Measurements from ENCODE around the gene STAG1. TPM values are rescaled to one million over a fixed set of nuclear protein-coding genes. Genes with fewer than 3 reads are reported as not detected.

Gene STAG1
- total and polyA plus RNA-seq, 2 of the 13 experiments (the other 11 are each of a cell fraction or from before 2014, with no cell fraction given), result 6.2 to 25.9 TPM

- Histone ChIP-seq H3K9me3 (ENCODE audit: low read length) (peaks cover 18% of the 10 kb centered on the region), H3K27ac (ENCODE audit: extremely low read length, insufficient read depth, low read length) (no peak overlapping the region), H4K20me1 (ENCODE audit: insufficient read depth, low read length) (no peaks in the 10 kb centered on the region), H3K36me3 (replicated peaks in 1 of 2; ENCODE audit: control insufficient read depth in 1 of 2, insufficient read depth in 2 of 2, low read length in 2 of 2) (no peaks in the 10 kb centered on the region), H3K27me3 (ENCODE audit: control insufficient read depth in 1 of 2, insufficient read depth in 2 of 2, low read length in 2 of 2) (no peaks in the 10 kb centered on the region), H2AFZ (ENCODE audit: low read length) (no peak overlapping the region), H3K4me2 (ENCODE audit: low read depth, low read length) (no peak overlapping the region), H3K4me1 (ENCODE audit: insufficient read depth, low read length) (no peaks in the 10 kb centered on the region; the same call in 1 of the 2 replicates), H3K4me3 (replicated peaks in 1 of 3; ENCODE audit: insufficient read depth in 1 of 3, low read depth in 2 of 3, low read length in 3 of 3) (no peak overlapping the region), H3K9ac (ENCODE audit: insufficient read depth, low read depth, low read length) (no peak overlapping the region), H3K79me2 (ENCODE audit: insufficient read depth, low read length) (peaks cover 54% of the 10 kb centered on the region)
- no peak for FAIRE-seq
- intact Hi-C loops (cut with micrococcal nuclease; ENCODE audit: unreplicated experiment) (no loop called here), in situ Hi-C loops (cut with HindIII; ENCODE audit: extremely low pct_ligation_motif_present, low pct_unique_long_range_greater_than_20kb) (no loop called here)
- ATAC-seq, result no peak
- ChIA-PET CTCF (ENCODE audit: low intra/inter-chr PET ratio, low total read pairs) (no interaction called here), POLR2A (no interaction called here)
- 85% methylated on average over 2 of the region's 2 CpGs for WGBS (ENCODE audit: low lambda C conversion rate)
- TF ChIP-seq SNAPC4 (CRISPR knock-in tag; IDR thresholded peaks at IDR 0.05), result no peak
- TF ChIP-seq WIZ (CRISPR knock-in tag; IDR thresholded peaks at IDR 0.05), result no peak
- TF ChIP-seq KMT2A (CRISPR knock-in tag; IDR thresholded peaks at IDR 0.05), result no peak
- no peak for TF ChIP-seq PITX1 (CRISPR knock-in tag; IDR thresholded peaks at IDR 0.05)
- no peak for TF ChIP-seq CAMTA2 (CRISPR knock-in tag; IDR thresholded peaks at IDR 0.05; ENCODE audit: borderline replicate concordance)
- no peak for TF ChIP-seq ATAD3A (CRISPR knock-in tag; IDR thresholded peaks at IDR 0.05)
- no peak for TF ChIP-seq PAX8 (CRISPR knock-in tag; IDR thresholded peaks at IDR 0.05; ENCODE audit: borderline replicate concordance)
- no peak for TF ChIP-seq SRSF4 (IDR thresholded peaks at IDR 0.05; ENCODE audit: low read depth, low read length, poor library complexity, severe bottlenecking)
- BruUV-seq (replicated peaks), result no TSS peak
- no peak for DNase-seq (ENCODE audit: low spot score)
Observed at GRCh38 chr3:136651581-136651980, 100.6 kb downstream of the STAG1 start.

Measured in HepG2 (cell line).